OCI-LY7 (cell line): ENCODE results near the gene NAV1. TPM values are rescaled to one million over a fixed set of nuclear protein-coding genes. Genes with fewer than 3 reads are reported as not detected.
"Not testable (repeated sequence)": the region's sequence is repeated elsewhere in the genome, so short reads cannot be mapped to it uniquely, and the experiment has no call there.

Source experiments
- BruUV-seq: library from RNA; stranded (reverse); fragments of 400-500 nt; replicated peaks from 2 replicates; lab custom pipeline; 2021; lab: Mats Ljungman, UMichigan
- CTCF ChIA-PET: fragments of 300-600 bp; sonication (Branson Sonifier 250); formaldehyde crosslinking; loops from one replicate; lab custom pipeline; 2022; ENCODE audit warnings: antibody characterized with exemption; ENCODE audit not compliant: unreplicated experiment; lab: Charles Lee
- POLR2A ChIA-PET: fragments of 300-600 bp; sonication (Branson Sonifier 250); formaldehyde crosslinking; loops from one replicate; lab custom pipeline; 2022; ENCODE audit warnings: antibody characterized with exemption; lab: Charles Lee
- DNase-seq: peaks from one replicate; pipeline ENCODE4 v3.0.0-alpha.2; 2015; ENCODE audit warnings: low spot score
- H2AFZ ChIP-seq: fragments of 200-600 bp; sonication (generic), shearing (Covaris generic); 2 replicates; pipeline ENCODE4 v1.6.1; 2014; ENCODE audit warnings: mild to moderate bottlenecking, antibody characterized with exemption, low read length, moderate library complexity
- H3K27ac ChIP-seq: fragments of 200-600 bp; sonication (generic); 2 replicates; pipeline ENCODE4 v1.5.1; 2014; ENCODE audit warnings: mixed run types, low read depth, mild to moderate bottlenecking, moderate library complexity, low read length, inconsistent platforms; ENCODE audit not compliant: poor library complexity, severe bottlenecking
- H3K36me3 ChIP-seq: fragments of 200-600 bp; sonication (generic); 2 replicates; pipeline ENCODE4 v1.6.1; 2014; ENCODE audit warnings: mild to moderate bottlenecking, antibody characterized with exemption, low read length, moderate library complexity, mixed read lengths; ENCODE audit not compliant: insufficient read depth
- H3K4me1 ChIP-seq: fragments of 200-600 bp; sonication (generic); 2 replicates; pipeline ENCODE4 v1.5.1; 2014; ENCODE audit warnings: mild to moderate bottlenecking, low read length; ENCODE audit not compliant: insufficient read depth, poor library complexity, severe bottlenecking
- H3K4me2 ChIP-seq: fragments of 200-600 bp; sonication (generic); 2 replicates; pipeline ENCODE4 v1.6.1; 2014; ENCODE audit warnings: mild to moderate bottlenecking, low read length
- H3K4me3 ChIP-seq: fragments of 200-600 bp; sonication (generic); 2 replicates; pipeline ENCODE4 v1.5.1; 2014; ENCODE audit warnings: mild to moderate bottlenecking, low read depth, low read length; ENCODE audit not compliant: poor library complexity, severe bottlenecking
- H3K79me2 ChIP-seq: fragments of 200-600 bp; sonication (generic); 2 replicates; pipeline ENCODE4 v1.6.1; 2016; ENCODE audit warnings: low read depth, mild to moderate bottlenecking, low read length, moderate library complexity, mixed read lengths; ENCODE audit not compliant: insufficient read depth
- H3K9me2 ChIP-seq: fragments of 200-600 bp; sonication (generic); 2 replicates; pipeline ENCODE4 v1.6.1; 2016; ENCODE audit warnings: mild to moderate bottlenecking, low read length, mixed read lengths; ENCODE audit not compliant: insufficient read depth
- H3K9me3 ChIP-seq: fragments of 200-600 bp; sonication (generic); 2 replicates; pipeline ENCODE4 v1.6.1; 2014; ENCODE audit warnings: mild to moderate bottlenecking, mixed run types, low read length, mixed read lengths
- H4K20me1 ChIP-seq: fragments of 200-600 bp; sonication (generic); 2 replicates; pipeline ENCODE4 v1.6.1; 2014; ENCODE audit warnings: mild to moderate bottlenecking, antibody characterized with exemption, low read length, moderate library complexity, mixed read lengths; ENCODE audit not compliant: insufficient read depth
- CTCF ChIP-seq: fragments of 200-600 bp; sonication (generic); conservative IDR thresholded peaks from 2 replicates; pipeline ENCODE4 v1.5.1; 2014; ENCODE audit warnings: mild to moderate bottlenecking, antibody characterized with exemption, low read length, moderate library complexity, mixed read lengths
- EZH2phosphoT487 ChIP-seq: fragments of 200-600 bp; sonication (generic); IDR thresholded peaks from 2 replicates; pipeline ENCODE4 v1.6.1; 2018; ENCODE audit warnings: low read depth, borderline replicate concordance, mild to moderate bottlenecking, mixed run types, antibody characterized with exemption, low read length, moderate library complexity, mixed read lengths
- intact Hi-C: fragments of 100-400 bp; cut with micrococcal nuclease; formaldehyde crosslinking; loops from one replicate; pipeline ENCODE4 v1.10.0; 2022; ENCODE audit not compliant: unreplicated experiment
- total RNA-seq, 2 experiments: library from RNA; depleted of rRNA in 1 of 2; stranded (reverse); fragments of >200 nt in 1 of 2; shearing (Covaris generic) in 1 of 2; gene quantifications; 2 replicates each; pipeline ENCODE4 v1.2.3, GENCODE V29; 2014 to 2022

NAV1 gene
- total RNA-seq, 2 experiments from 2014 or later: 4.2 to 20.7 TPM

- Histone ChIP-seq H3K4me3 (no peak overlapping the region), H3K4me2 (no peak overlapping the region), H3K9me2 (no peaks in the 10 kb centered on the region), H3K79me2 (no peaks in the 10 kb centered on the region), H3K4me1 (no peaks in the 10 kb centered on the region), H3K27ac (no peak overlapping the region), H2AFZ (no peak overlapping the region), H3K9me3 (no peaks in the 10 kb centered on the region), H3K36me3 (no peaks in the 10 kb centered on the region), H4K20me1 (no peaks in the 10 kb centered on the region)
- POLR2A ChIA-PET: no interaction called here
- no TSS peak for BruUV-seq
- intact Hi-C loops: no loop called here
- DNase-seq: no peak
- TF ChIP-seq CTCF: no peak
- TF ChIP-seq EZH2phosphoT487: no peak
- CTCF ChIA-PET: no interaction called here
Measured at GRCh38 chr1:201576914-201577313, 38.0 kb downstream of the NAV1 start.

DNA sequence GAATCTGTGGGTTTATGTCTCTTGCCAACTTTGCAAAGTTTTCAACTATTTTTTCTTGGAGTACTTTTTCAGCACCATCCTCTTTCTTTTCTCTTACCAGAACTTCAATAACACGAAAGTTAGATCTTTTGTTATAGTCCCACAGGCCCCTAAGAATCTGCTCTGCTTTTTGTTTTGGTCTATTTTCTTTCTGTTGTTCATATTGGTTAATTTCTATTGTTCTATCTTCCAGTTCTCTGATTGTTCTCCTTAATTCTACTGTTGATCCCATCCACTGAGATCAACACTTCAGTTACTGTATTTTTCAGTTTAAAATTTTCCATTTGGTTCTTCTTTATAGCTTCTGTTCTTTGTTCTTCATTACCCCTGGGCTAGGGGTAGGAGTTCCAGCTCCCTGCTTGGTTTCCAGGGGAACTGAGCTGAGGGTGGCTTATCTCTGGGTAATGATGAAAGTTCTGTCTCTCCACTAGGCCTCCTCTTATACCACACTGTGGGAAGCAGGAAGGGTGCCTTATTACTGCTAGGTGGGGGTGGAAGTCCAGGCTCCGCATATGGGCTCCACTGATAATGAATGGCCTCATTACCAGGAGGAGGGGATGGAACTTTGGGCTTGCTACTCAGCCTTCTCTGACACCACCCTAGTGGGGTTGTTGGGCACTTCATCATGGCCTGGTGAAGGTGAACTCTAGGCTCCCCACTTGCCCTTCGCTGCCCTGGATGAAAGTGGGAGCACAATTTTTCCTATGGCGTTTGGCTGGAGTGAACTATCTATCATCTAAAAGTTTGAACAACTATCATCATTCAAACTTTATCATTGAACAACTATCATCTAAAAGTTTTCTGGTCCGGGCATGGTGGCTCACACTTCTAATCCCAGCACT, 39.3 kb downstream of the NAV1 start:
- intact Hi-C loops: no loop called here
- no peak overlapping the region for H3K4me3 ChIP-seq
- ChIA-PET POLR2A (interaction anchor here (0.6 kb wide), 1 partner anchor 1970 kb away, joined by 3 read pairs; no protein-coding TSS in a partner anchor), CTCF (interaction anchor here (0.6 kb wide), 1 partner anchor 409 kb away, joined by 3 read pairs; no protein-coding TSS in a partner anchor)
- no peaks in the 10 kb centered on the region for H4K20me1 ChIP-seq
- H3K27ac ChIP-seq: no peak overlapping the region
- no peaks in the 10 kb centered on the region for H3K4me1 ChIP-seq
- no peaks in the 10 kb centered on the region for H3K36me3 ChIP-seq
- H3K79me2 ChIP-seq: no peaks in the 10 kb centered on the region
- TF ChIP-seq CTCF (no peak), EZH2phosphoT487 (no peak)
- BruUV-seq: no TSS peak
- no peak overlapping the region for H3K4me2 ChIP-seq
- DNase-seq: no peak
- H3K9me3 ChIP-seq: no peaks in the 10 kb centered on the region
- no peaks in the 10 kb centered on the region for H3K9me2 ChIP-seq
- no peak overlapping the region for H2AFZ ChIP-seq

DNA sequence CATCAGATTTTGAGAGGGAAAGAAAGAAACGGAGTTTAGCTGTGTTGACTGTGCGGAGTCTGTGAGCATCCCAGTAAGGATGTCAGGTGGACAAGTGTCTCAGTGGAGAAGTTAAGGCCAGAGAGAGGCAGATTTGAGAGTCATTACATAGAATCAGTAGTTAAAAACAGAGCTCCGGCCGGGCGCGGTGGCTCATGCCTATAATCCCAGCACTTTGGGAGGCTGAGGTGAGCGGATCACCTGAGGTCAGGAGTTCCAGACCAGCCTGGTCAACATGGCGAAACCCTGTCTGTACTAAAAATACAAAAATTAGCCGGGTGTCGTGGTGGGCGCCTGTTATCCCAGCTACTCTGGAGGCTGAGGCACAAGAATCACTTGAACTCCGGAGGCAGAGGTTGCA, 42.4 kb downstream of the NAV1 start:
- CTCF ChIA-PET: not testable (repeated sequence)

More for the DNA sequence above, 42.4 kb downstream of the NAV1 start:
- intact Hi-C loops, H3K4me3 ChIP-seq, BruUV-seq, H3K36me3 ChIP-seq, H3K9me3 ChIP-seq, DNase-seq, H4K20me1 ChIP-seq, H3K4me1 ChIP-seq, H2AFZ ChIP-seq, H3K79me2 ChIP-seq, H3K9me2 ChIP-seq, H3K27ac ChIP-seq, H3K4me2 ChIP-seq: not testable (repeated sequence)
- POLR2A ChIA-PET: interaction anchor here (0.6 kb wide), 1 partner anchor 46 kb away, joined by 6 read pairs; no protein-coding TSS in a partner anchor
